Right lung (tissue), 5 donors: ENCODE measurements around the gene MAP3K5. TPM values are rescaled to one million over a fixed set of nuclear protein-coding genes. Genes with fewer than 3 reads are reported as not detected.
"Not testable (repeated sequence)": the region's sequence is repeated elsewhere in the genome, so short reads cannot be mapped to it uniquely, and the experiment has no call there.

ENCODE experiments used
- DNase-seq, 2 donors: peaks; one replicate each; pipeline ENCODE4 v3.0.0-alpha.2; 2013
- polyA plus RNA-seq, 5 donors: library from polyadenylated mRNA; unstranded; fragments of 120-200 nt; gene quantifications; one replicate each; pipeline versions ENCODE4 v1.2.1 to v1.2.3, GENCODE V29; 2013; ENCODE audit warnings: inconsistent platforms in 1 of 5, low replicate concordance in 1 of 5; ENCODE audit not compliant: insufficient read length in 5 of 5, insufficient read depth in 1 of 5

The MAP3K5 gene
- polyA plus RNA-seq, 5 donors: 6.0 to 7.4 (median 7.0) TPM

- no peak for DNase-seq
These were observed 65.3 kb downstream of the MAP3K5 start for GRCh38 chr6:136726837-136727557.

GRCh38 chr6:136725124-136725523, 67.2 kb downstream of the MAP3K5 start:
- no peak for DNase-seq

- DNase-seq: no peak
These were observed 68.5 kb downstream of the MAP3K5 start for GRCh38 chr6:136723780-136724179.

- DNase-seq: no peak
These were observed 70.8 kb downstream of the MAP3K5 start for GRCh38 chr6:136721467-136721866.

DNA sequence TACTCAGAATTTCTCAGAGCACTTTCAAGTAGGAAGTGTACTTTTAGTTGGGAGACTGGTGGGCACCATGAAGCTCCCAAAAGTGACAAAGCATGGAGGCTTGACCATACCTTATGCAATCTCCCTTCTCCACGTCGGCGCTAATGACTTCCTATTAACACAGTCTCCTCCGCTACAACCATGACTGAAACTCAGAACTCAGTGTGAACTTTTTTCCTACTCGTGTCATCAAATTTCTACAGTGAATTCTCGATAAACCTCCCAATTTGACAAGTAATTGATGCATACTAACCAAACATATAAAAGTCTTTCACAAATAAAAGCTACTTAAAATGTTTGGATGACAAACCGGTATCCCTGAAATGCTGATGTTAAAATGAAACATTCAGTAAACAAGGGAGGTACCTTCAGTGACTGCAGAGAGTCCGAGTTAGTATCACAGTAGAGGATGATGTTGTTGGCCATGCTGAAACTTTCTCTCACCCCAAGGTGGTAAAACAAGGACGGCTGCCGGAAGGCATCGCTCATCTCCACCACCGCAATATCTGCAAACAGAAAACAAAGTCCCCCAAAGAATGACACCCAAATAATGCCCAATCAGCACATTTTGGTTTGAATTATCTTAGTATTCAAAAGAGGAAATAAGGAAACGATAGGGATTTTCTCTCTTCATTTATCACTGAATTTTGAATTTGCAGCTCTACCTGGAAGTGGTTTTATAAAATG, 72.1 kb downstream of the MAP3K5 start:
- DNase-seq: no peak

DNA sequence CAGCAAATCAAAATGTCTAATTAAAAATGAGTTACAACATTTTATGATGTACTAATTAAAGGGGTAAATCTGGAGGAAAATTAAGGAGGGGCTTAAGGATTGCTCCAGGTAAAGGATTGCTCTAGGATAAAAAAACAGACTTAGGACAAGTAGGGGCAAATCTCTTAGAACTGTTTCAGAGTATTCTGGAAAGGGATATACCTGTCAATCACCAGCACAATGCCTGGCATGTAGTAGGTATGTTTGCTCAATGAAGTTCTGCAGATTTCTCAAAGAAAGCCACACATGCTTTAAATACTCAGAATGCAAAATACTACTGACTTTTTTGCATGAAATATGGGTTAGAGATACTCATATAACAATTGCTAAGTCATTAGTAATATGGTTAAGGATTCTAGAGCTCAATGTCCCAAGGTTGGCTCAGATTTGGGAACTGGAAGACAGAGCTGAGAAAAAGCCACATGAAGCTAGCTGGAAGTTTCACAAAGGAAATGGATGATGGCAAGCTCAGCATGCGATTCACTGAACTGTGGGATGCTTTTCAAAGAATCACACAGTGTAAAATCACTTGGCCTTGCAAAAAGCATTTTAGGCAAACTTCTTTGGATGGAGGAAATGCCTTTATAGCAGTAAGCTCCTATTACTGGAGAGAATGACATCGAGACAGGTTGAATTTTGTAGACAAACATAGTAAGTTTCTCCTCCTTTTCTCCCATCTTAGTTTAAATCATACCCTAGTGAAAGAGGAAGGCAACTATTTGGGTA, 72.8 kb downstream of the MAP3K5 start:
- no peak for DNase-seq

GRCh38 chr6:136718476-136718875, 73.8 kb downstream of the MAP3K5 start:
- DNase-seq: no peak

- DNase-seq: no peak
These were observed 74.6 kb downstream of the MAP3K5 start for GRCh38 chr6:136717716-136717990.

DNA sequence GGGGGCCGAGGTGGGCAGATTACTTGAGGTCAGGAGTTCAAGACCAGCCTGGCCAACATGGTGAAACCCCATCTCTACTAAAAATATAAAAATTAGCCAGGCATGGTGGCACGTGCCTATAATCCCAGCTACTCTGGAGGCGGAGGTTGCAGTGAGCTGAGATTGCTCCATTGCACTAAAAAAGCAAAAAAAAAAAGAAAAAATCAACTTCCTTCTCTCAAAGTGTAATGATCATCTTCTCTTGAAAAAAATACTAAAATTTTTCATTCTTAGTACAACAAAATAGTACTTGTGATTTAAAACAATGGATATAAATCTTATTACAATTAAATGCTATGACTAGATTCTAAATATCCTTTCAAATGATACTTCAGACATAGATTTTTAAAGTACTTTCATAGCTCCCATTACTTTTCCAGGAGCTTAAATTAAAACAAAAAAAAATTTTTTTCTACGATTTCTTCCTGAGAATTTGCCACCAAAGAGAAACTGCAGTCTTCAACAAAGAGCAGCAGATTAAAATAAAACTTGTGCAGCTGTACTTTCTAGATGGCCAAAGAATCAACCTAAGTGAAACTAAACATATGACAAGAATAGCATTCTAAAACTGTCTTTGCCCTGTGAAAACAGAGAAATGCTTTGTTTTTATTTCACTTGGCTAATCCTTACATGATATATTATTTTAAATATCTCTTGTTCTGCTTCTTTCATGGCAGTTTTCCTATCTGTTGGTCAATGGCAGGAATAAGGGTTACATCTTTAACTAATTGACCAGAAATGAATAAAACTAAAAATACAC, 75.2 kb downstream of the MAP3K5 start:
- no peak for DNase-seq

DNA sequence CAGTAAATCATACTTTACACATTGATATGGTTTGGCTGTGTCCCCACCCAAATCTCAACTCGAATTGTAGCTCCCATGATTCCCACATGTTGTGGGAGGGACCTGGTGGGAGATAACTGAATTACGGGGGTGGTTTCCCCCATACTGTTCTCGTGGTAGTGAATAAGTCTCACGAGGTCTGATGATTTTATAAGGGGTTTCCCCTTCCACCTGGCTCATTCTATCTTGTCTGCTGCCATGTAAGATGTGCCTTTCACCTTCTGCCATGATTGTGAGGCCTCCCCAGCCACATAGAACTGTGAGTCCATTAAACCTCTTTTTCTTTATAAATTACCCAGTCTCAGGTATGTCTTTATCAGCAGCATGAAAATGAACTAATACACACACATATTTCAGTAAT, 79.6 kb downstream of the MAP3K5 start:
- not testable (repeated sequence) for DNase-seq

GRCh38 chr6:136711644-136712043, 80.6 kb downstream of the MAP3K5 start:
- no peak for DNase-seq

DNA sequence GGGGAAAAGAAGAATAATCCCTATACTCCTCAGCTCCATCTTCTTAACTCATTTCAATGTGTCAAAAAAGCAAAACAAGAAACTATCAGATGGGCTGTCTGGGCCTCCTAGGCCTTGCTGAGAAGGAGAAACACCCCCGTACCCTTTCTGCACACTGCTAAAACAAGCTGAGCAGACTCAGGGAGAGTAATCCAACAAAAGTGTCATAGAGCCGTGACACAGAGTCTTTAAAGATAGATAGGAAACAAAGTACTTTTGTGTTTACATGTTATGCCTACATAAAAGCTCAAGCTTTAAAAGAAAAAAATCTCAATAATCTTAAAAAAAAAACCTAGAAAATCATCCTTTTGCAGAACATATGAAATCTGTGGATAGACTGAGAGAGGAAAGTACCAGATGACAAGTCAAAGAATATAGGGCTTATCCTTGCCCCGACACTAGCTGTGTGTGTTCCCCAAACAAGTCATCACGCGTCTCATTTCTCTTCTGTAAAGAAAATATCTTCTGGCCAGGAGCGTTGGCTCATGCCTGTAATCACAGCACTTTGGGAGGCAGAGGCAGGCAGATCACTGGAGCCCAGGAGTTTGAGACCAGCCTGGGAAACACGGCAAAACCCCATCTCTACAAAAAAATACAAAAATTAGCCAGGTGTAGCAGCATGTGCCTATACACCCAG, 81.3 kb downstream of the MAP3K5 start:
- DNase-seq: no peak

GRCh38 chr6:136709429-136709828, 82.8 kb downstream of the MAP3K5 start:
- no peak for DNase-seq

GRCh38 chr6:136706430-136706829, 85.8 kb downstream of the MAP3K5 start:
- DNase-seq: no peak

DNA sequence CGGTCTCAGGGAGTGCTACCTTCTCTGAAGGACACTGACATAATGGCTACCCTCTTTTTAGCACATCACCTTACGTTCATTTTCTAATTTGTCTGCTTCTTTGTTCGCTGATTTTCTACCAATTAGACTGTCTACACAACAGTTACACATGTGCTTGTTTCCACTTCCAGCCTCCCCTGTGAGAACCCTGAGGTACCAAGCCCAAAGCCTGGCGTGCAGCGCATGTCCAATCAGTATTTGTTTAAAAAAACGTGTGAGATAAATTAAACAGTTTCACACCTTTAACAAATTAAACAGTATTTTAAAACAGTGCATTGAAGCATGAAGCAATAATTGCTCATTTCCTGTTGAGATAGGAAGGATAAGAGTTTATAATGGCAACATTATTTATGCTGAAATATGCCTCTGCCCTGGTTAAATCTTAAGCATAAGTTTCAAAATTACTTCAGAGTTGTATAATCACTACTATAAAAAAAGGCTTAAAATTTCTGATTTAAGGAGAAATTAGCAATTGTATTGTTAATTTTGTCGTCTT, 88.9 kb downstream of the MAP3K5 start:
- DNase-seq: no peak

- no peak for DNase-seq
These were observed 91.2 kb downstream of the MAP3K5 start for GRCh38 chr6:136701045-136701444.

DNA sequence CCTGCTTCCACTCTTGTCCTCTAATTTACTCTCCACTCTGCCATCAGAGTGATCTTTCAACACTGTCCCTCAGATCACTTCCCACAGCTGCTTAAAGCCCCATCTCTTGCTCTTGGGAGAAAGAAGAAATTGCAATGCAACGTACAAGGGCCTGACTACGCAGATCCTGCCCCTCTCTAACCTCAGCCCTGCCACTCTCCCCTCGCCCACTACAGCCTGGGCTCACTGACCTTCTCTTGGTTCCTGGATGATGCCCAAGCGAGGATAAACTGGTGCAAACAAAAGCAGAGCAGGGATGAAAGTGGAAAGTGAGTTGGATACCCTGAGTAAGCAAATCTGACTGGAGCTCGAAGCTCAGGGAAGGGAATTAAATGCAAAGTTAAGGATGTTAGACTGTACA, 92.9 kb downstream of the MAP3K5 start:
- DNase-seq: no peak

DNA sequence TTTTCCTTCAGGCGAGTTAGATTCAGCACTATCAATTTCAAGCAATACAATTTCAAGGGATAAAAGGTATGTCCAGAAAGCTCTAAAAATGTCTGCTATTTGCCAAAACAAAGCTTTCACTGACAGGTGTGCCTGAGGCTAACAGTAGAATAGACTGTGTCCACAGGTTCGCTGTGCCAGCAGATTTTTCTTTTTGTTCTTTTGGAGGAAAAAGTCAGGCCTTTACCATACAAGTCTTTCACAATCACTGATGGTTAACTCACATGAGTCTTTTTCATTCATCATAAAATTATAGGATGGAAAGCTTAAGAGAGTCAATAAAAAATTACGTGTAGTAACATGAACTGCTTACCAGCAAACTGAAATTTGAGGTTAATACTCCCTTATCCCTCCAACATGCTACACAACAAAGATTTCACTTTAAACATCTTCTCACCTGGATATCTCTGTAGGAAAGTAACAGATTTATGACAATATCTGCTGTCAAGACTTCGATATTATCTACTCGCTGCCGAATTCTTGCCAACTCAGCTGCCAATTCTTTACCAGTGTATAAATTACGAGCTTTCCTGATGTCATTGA, 95.4 kb downstream of the MAP3K5 start:
- DNase-seq: no peak

DNA sequence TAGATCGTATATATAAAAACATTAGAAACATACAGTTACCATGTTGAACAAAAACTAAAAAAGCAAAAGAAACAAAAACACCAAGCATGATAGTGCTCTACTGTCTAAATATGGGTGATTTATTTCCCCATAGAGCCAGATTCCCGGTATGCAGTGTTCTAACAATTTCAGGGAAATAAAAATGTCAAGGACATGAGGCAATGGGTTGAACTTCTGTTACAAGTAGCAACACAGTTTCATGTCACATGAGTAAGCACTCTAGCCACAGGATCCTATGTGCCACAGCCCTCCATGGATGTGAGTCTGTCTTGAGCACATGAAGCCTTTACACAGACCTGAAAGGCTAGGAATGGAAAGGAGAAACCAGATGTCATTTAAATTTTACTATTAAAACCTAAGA, 96.0 kb downstream of the MAP3K5 start:
- no peak for DNase-seq

DNA sequence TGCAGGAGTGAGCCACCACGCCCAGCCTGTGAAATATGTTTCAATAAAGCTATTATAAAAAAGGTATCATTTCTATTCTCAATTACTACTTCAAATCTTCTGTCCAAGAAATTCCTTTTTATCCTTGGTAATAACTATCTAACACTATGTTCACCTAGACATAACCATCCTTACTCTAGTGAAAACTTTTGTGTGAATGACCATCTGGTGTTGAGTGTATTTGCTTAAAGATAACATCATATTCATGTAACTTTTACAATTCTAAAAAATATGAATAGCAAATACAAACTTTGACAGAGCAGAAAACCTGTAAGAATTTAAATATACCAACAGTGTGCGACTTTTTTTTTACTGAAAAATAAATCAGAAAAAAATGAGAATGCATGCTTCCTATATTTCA, 96.9 kb downstream of the MAP3K5 start:
- DNase-seq: no peak

- no peak for DNase-seq
These were observed 99.2 kb downstream of the MAP3K5 start for GRCh38 chr6:136693090-136693489.
